ENCODE measurements around the gene CDH24. TPM values are rescaled to one million over a fixed set of nuclear protein-coding genes. Genes with fewer than 3 reads are reported as not detected.

CDH24 gene
- total and polyA plus RNA-seq, 2 of the 13 experiments (the other 11 are each of a cell fraction or from before 2014, with no cell fraction given) = 0.69 to 0.99 TPM

DNA sequence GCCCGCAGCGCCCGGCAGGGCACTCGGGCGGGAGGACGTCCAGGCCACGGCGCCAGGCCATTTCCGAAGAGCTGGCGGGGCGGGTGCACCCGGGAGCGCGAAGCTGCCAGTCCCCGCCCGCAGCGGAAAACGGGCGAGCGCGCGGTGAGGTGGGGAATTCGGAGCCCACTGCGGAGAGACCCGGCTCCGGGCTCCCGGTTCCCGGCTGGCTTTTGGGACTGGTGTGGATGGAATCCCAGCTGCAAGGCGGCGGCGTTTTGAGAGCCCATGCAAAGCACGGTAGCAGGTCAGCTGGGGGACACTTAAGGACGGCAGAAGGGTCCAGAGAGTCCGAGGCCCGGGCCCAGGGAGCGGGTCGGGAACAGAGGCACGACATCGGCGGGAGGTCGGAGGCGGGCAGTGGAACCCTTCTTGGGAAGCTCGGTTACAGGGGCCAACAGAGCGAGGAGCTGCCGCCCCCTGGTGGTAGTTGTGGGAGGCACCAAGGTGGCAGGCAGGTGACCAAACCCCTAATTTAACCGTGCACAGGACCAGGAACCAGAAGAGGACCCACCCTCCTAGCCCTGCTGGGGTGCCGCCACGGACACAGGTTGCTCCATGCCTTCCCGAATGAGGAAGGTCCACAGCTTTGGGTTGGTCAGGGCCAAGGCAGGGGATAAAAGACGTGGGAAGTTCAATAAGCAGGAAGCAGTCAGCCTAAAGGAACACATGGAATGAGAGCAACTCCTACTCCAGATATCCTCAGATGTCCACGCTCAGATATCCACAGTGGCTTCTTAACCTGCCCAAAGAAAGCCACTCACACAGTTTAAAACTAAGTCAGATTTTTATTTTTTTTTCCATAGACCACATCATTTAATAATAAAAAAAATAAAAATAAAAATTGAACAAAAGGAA is 685 bp upstream of the CDH24 start (continued):
- TF ChIP-seq CEBPG (CRISPR knock-in tag; IDR thresholded peaks at IDR 0.05) = peak; percentile 43; the same call in 1 of the 2 replicates
- TF ChIP-seq TCF12 (IDR thresholded peaks at IDR 0.05) = no peak
- TF ChIP-seq TCF12 (CRISPR knock-in tag; IDR thresholded peaks at IDR 0.05) = peak; percentile 53; the same call in 1 of the 2 replicates
- 0 out of 2 replicates have a peak, but pooled peaks have one; percentile 12 for TF ChIP-seq ZBTB3 (CRISPR knock-in tag; IDR thresholded peaks at IDR 0.05; ENCODE audit: borderline replicate concordance, low read depth)
- TF ChIP-seq, protein P1, sequence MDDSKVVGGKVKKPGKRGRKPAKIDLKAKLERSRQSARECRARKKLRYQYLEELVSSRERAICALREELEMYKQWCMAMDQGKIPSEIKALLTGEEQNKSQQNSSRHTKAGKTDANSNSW (CRISPR knock-in tag; IDR thresholded peaks at IDR 0.05; ENCODE audit: borderline replicate concordance) = no peak; the same call in 1 of the 2 replicates
- TF ChIP-seq ISL2 (CRISPR knock-in tag; IDR thresholded peaks at IDR 0.05) = peak; percentile 67
- TF ChIP-seq ZNF614 (CRISPR knock-in tag; IDR thresholded peaks at IDR 0.05; ENCODE audit: borderline replicate concordance) = 0 out of 2 replicates have a peak, but pooled peaks have one; percentile 55

DNA sequence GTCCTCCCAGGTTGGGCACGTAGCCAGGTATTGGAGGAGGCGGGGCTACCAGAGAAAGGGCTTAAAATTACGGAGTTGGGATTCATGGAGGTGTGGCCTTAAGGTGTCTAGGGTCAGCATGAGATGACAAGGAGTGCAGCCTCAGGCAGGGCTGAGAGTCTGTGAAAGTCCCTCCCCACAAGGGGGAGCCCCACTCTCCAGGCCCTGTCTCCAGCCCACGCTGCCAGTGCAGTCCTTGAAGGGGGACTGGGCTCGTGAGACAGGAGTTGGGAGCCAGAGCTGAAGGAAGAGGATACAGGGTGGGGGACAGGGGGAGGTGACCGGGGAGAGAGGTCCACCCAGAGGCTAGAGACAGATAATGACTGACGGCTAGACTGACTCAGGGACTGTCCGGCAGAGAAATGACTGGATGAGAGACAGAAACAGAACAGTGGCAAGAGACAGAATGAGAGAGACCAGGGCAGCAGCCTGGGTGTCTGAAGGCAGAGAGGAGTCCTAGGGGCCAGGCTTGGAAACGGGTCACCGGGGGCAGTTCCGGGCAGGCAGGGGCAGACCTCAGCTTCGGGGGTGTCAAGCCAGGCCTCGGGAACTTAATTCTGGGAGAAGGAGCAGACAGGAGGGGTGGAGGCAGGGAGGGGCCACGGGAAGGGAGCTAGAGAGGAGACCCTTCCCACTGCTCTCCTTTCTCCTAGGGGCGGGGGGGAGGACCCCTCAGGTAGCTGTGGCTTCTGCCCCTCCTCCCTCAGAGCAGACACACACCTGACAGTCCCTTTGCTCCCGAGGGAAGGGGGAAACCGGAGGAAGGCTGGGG is 970 bp downstream of the CDH24 start:
- Histone ChIP-seq H3K4me3 (replicated peaks in 1 of 3; ENCODE audit: insufficient read depth in 1 of 3, low read depth in 2 of 3, low read length in 3 of 3) (peak overlapping the region; percentile 55 to 88 (median 64)), H3K9ac (ENCODE audit: insufficient read depth, low read depth, low read length) (peak overlapping the region; percentile 54; the same call in 1 of the 2 replicates), H3K9me3 (ENCODE audit: low read length) (no peaks in the 10 kb centered on the region), H3K4me2 (ENCODE audit: low read depth, low read length) (peak overlapping the region; percentile 98), H3K27me3 (ENCODE audit: control insufficient read depth in 1 of 2, insufficient read depth in 2 of 2, low read length in 2 of 2) (peaks cover 0 to 6% of the 10 kb centered on the region in 2 experiments; a peak in 1 of 5 replicates), H2AFZ (ENCODE audit: low read length) (no peak overlapping the region), H3K27ac (ENCODE audit: extremely low read length, insufficient read depth, low read length) (no peak overlapping the region), H4K20me1 (ENCODE audit: insufficient read depth, low read length) (peaks cover 13% of the 10 kb centered on the region; the same call in 1 of the 2 replicates), H3K79me2 (ENCODE audit: insufficient read depth, low read length) (no peaks in the 10 kb centered on the region), H3K4me1 (ENCODE audit: insufficient read depth, low read length) (peaks cover 26% of the 10 kb centered on the region), H3K36me3 (replicated peaks in 1 of 2; ENCODE audit: control insufficient read depth in 1 of 2, insufficient read depth in 2 of 2, low read length in 2 of 2) (peaks cover 19 to 24% of the 10 kb centered on the region in 2 experiments)
- intact Hi-C loops (cut with micrococcal nuclease; ENCODE audit: unreplicated experiment) = no loop called here
- ChIA-PET CTCF (ENCODE audit: low intra/inter-chr PET ratio, low total read pairs) (interaction anchor here (0.5 to 8.5 kb wide), 12 partner anchors 10 to 499 kb away, joined by 3 to 173 read pairs (median 6); no protein-coding TSS in a partner anchor), POLR2A (interaction anchor here (0.8 to 7.4 kb wide), 11 partner anchors 9 to 82 kb away, joined by 3 to 72 read pairs (median 12); partner anchors contain the start of genes ACIN1, AJUBA and C14orf119)
- BruUV-seq (replicated peaks) = no TSS peak
- 3% methylated on average over 17 of the region's 17 CpGs for WGBS (ENCODE audit: low lambda C conversion rate)
- peak; percentile 74 for ATAC-seq
- DNase-seq (ENCODE audit: low spot score) = peak; percentile 81
- peak; percentile 93 for FAIRE-seq
- in situ Hi-C loops (cut with HindIII; ENCODE audit: extremely low pct_ligation_motif_present, low pct_unique_long_range_greater_than_20kb) = no loop called here
- TF ChIP-seq MAX (IDR thresholded peaks at IDR 0.05) (no peak), AGO1 (IDR thresholded peaks at IDR 0.05; ENCODE audit: low read depth, low read length, poor library complexity, severe bottlenecking) (no peak), HHEX (CRISPR knock-in tag; IDR thresholded peaks at IDR 0.05) (no peak), ZNF780A (CRISPR knock-in tag; IDR thresholded peaks at IDR 0.05) (no peak), ZSCAN20 (CRISPR knock-in tag; IDR thresholded peaks at IDR 0.05; ENCODE audit: borderline replicate concordance) (no peak), ZMYM4 (CRISPR knock-in tag; IDR thresholded peaks at IDR 0.05) (peak; percentile 26; the same call in 1 of the 2 replicates), ZNF430 (CRISPR knock-in tag; IDR thresholded peaks at IDR 0.05) (no peak), NFE2 (CRISPR knock-in tag; IDR thresholded peaks at IDR 0.05) (no peak), CHD4 (IDR thresholded peaks at IDR 0.05; ENCODE audit: borderline replicate concordance, low read length) (no peak), SNAPC5 (CRISPR knock-in tag; IDR thresholded peaks at IDR 0.05; ENCODE audit: borderline replicate concordance) (no peak), ZNF274 (CRISPR knock-in tag; IDR thresholded peaks at IDR 0.05) (peak; percentile 63), ZNF337 (CRISPR knock-in tag; IDR thresholded peaks at IDR 0.05; ENCODE audit: borderline replicate concordance, low read depth) (no peak), PLSCR1 (CRISPR knock-in tag; IDR thresholded peaks at IDR 0.05; ENCODE audit: borderline replicate concordance) (no peak)
